DND-41 (cell line): ENCODE results near the gene SLC18A3.

Experiments used
- ATAC-seq: fragments of 200-7000 bp; cut with Tn5 transposase; 3 replicates; pipeline ENCODE4 v1.9.1; 2021; ENCODE audit warnings: low read depth; ENCODE audit not compliant: insufficient read depth
- DNase-seq: peaks from one replicate; pipeline ENCODE4 v3.0.0-alpha.2; 2020
- H2AFZ ChIP-seq: 2 replicates; pipeline ENCODE4 v1.6.0; 2012; ENCODE audit warnings: low read depth, low read length
- H3K27ac ChIP-seq: 2 replicates; pipeline ENCODE4 v1.5.1; 2012; ENCODE audit warnings: low read length, inconsistent platforms
- H3K27me3 ChIP-seq: fragments of 200-600 bp; sonication (generic); 2 replicates; pipeline ENCODE4 v1.6.0; 2012; ENCODE audit warnings: low read length, mild to moderate bottlenecking, inconsistent platforms; ENCODE audit not compliant: insufficient read depth, poor library complexity
- H3K36me3 ChIP-seq: 2 replicates; pipeline ENCODE4 v1.5.1; 2012; ENCODE audit warnings: low read length, inconsistent platforms; ENCODE audit not compliant: insufficient read depth
- H3K4me1 ChIP-seq: 2 replicates; pipeline ENCODE4 v1.5.1; 2012; ENCODE audit warnings: mild to moderate bottlenecking, low read length; ENCODE audit not compliant: insufficient read depth
- H3K4me2 ChIP-seq: 2 replicates; pipeline ENCODE4 v1.6.0; 2012; ENCODE audit warnings: mild to moderate bottlenecking, moderate library complexity, low read length, inconsistent platforms; ENCODE audit not compliant: insufficient read depth
- H3K4me3 ChIP-seq, 2 experiments: fragments of 200-600 bp in 1 of 2; shearing (Covaris generic) in 1 of 2; 2 replicates each; pipeline ENCODE4 v1.5.1; 2012 to 2016; ENCODE audit warnings: inconsistent platforms in 2 of 2, low read length in 2 of 2, mild to moderate bottlenecking in 2 of 2, low read depth in 1 of 2, moderate library complexity in 1 of 2
- H3K79me2 ChIP-seq: 2 replicates; pipeline ENCODE4 v1.6.0; 2012; ENCODE audit warnings: low read length, inconsistent platforms; ENCODE audit not compliant: insufficient read depth
- H3K9ac ChIP-seq: 2 replicates; pipeline ENCODE4 v1.6.0; 2012; ENCODE audit warnings: low read depth, mild to moderate bottlenecking, inconsistent platforms, low read length, moderate library complexity
- H3K9me3 ChIP-seq: 2 replicates; pipeline ENCODE4 v1.5.1; 2012; ENCODE audit warnings: low read length, moderate library complexity, mild to moderate bottlenecking, inconsistent platforms; ENCODE audit not compliant: insufficient read depth, severe bottlenecking
- H4K20me1 ChIP-seq: 2 replicates; pipeline ENCODE4 v1.6.0; 2012; ENCODE audit warnings: low read length; ENCODE audit not compliant: insufficient read depth
- EZH2 ChIP-seq: IDR thresholded peaks from 3 replicates; pipeline ENCODE4 v1.6.1; 2012; ENCODE audit warnings: borderline replicate concordance, low read depth, mild to moderate bottlenecking, moderate library complexity, low read length, inconsistent platforms; ENCODE audit not compliant: severe bottlenecking
- TF ChIP-seq, protein P1 (sequence below): IDR thresholded peaks from 2 replicates; pipeline ENCODE4 v1.5.1; 2012; ENCODE audit warnings: borderline replicate concordance, low read length, moderate library complexity, mild to moderate bottlenecking; ENCODE audit not compliant: poor library complexity, severe bottlenecking; ENCODE audit errors: extremely low read depth

SLC18A3 gene

DNA sequence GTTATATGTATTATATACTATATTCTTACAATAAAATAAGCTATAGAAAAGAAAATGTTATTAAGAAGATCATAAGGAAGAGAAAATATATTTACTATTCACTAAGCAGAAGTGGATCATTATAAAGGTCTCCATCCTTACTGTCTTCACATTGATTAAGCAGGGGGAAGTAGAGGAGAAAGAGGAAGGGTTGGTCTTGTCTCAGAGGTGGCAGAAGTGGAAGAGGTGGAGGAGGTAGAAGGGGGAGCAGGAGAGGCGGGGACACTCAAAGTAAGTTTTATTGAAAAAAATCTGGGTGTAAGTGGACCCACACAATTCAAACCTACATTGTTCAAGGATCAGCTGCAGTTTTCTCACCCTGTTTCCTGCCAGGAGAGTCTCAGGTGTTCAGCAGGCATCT, 42.3 kb upstream of the SLC18A3 start:
- Histone ChIP-seq H3K27me3 (no peaks in the 10 kb centered on the region), H3K9me3 (no peaks in the 10 kb centered on the region), H3K4me1 (no peaks in the 10 kb centered on the region), H3K4me3 (no peak overlapping the region), H3K79me2 (no peaks in the 10 kb centered on the region), H3K9ac (no peak overlapping the region), H3K36me3 (no peaks in the 10 kb centered on the region), H4K20me1 (no peaks in the 10 kb centered on the region), H3K27ac (no peak overlapping the region), H3K4me2 (no peak overlapping the region), H2AFZ (no peak overlapping the region)
- ATAC-seq = no peak
- TF ChIP-seq EZH2 = no peak
- TF ChIP-seq, protein P1, sequence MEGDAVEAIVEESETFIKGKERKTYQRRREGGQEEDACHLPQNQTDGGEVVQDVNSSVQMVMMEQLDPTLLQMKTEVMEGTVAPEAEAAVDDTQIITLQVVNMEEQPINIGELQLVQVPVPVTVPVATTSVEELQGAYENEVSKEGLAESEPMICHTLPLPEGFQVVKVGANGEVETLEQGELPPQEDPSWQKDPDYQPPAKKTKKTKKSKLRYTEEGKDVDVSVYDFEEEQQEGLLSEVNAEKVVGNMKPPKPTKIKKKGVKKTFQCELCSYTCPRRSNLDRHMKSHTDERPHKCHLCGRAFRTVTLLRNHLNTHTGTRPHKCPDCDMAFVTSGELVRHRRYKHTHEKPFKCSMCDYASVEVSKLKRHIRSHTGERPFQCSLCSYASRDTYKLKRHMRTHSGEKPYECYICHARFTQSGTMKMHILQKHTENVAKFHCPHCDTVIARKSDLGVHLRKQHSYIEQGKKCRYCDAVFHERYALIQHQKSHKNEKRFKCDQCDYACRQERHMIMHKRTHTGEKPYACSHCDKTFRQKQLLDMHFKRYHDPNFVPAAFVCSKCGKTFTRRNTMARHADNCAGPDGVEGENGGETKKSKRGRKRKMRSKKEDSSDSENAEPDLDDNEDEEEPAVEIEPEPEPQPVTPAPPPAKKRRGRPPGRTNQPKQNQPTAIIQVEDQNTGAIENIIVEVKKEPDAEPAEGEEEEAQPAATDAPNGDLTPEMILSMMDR = no peak
- DNase-seq = no peak

DNA sequence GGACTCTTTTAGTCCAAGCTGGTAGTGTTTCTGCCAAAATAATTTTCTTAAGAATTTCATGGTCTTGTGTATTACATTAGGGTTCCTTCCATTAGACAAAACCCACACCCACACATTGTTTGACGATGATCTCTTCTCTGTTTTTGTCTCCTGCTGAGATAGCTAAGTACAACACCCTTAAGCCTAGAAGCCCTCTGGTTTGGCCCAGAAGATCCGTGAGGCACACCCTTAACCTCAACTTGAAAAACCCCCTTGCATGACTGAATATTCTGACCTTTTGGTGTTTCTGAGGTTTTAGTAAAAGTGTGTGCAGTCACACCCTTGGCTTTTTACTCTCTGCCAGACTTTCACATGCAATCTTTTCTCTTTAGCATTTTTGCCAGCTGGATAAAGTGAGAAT, 41.9 kb upstream of the SLC18A3 start:
- no peak overlapping the region for H3K27ac ChIP-seq
- no peaks in the 10 kb centered on the region for H3K4me1 ChIP-seq
- H3K79me2 ChIP-seq = no peaks in the 10 kb centered on the region
- TF ChIP-seq, protein P1 = no peak
- TF ChIP-seq EZH2 = no peak
- DNase-seq (no peak), ATAC-seq (no peak)
- no peaks in the 10 kb centered on the region for H3K36me3 ChIP-seq
- H3K9me3 ChIP-seq = no peaks in the 10 kb centered on the region
- no peaks in the 10 kb centered on the region for H4K20me1 ChIP-seq
- no peak overlapping the region for H3K9ac ChIP-seq
- H3K27me3 ChIP-seq = no peaks in the 10 kb centered on the region
- no peak overlapping the region for H3K4me3 ChIP-seq
- H2AFZ ChIP-seq = no peak overlapping the region
- no peak overlapping the region for H3K4me2 ChIP-seq

DNA sequence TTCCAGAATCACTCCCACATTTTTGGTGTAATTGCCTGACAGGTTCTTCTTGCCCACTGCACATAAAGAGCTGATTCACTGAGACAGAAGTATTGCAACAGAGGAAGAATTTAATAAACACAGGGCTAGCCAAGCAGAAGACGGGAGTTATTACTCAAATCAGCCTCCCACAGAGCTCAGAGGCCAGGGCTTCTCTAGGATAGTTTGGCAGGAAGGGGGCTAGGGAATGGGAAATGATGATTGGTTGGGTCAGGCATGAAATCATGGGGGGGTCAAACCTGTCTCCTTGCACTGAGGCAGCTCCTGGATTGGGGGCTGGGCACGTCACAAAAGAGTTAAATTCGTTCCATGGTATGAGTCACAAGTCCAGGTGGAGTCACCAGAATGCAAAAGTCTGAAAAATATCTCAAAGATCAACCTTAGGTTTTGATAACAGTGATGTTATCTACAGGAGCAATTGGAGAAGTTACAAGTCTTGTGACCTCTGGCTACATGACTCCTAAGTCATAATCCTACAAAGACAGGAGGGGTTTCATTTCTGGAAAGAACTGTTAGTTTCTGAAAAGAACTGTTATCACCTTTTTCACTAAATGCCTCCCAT, 41.0 kb upstream of the SLC18A3 start:
- Histone ChIP-seq H3K9ac (no peak overlapping the region), H4K20me1 (no peaks in the 10 kb centered on the region), H3K36me3 (no peaks in the 10 kb centered on the region), H3K79me2 (no peaks in the 10 kb centered on the region), H2AFZ (no peak overlapping the region), H3K9me3 (no peaks in the 10 kb centered on the region), H3K27ac (no peak overlapping the region), H3K27me3 (no peaks in the 10 kb centered on the region), H3K4me3 (no peak overlapping the region), H3K4me1 (no peaks in the 10 kb centered on the region), H3K4me2 (no peak overlapping the region)
- no peak for DNase-seq
- ATAC-seq = no peak
- no peak for TF ChIP-seq EZH2
- TF ChIP-seq, protein P1 = no peak
